ENCODE measurements around the gene RER1. TPM values are rescaled to one million over a fixed set of nuclear protein-coding genes. Genes with fewer than 3 reads are reported as not detected.

The RER1 gene, protein sequence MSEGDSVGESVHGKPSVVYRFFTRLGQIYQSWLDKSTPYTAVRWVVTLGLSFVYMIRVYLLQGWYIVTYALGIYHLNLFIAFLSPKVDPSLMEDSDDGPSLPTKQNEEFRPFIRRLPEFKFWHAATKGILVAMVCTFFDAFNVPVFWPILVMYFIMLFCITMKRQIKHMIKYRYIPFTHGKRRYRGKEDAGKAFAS
- 10 to 100 TPM; 56.4 to 76.8 (median 66.8) TPM for total RNA-seq

DNA sequence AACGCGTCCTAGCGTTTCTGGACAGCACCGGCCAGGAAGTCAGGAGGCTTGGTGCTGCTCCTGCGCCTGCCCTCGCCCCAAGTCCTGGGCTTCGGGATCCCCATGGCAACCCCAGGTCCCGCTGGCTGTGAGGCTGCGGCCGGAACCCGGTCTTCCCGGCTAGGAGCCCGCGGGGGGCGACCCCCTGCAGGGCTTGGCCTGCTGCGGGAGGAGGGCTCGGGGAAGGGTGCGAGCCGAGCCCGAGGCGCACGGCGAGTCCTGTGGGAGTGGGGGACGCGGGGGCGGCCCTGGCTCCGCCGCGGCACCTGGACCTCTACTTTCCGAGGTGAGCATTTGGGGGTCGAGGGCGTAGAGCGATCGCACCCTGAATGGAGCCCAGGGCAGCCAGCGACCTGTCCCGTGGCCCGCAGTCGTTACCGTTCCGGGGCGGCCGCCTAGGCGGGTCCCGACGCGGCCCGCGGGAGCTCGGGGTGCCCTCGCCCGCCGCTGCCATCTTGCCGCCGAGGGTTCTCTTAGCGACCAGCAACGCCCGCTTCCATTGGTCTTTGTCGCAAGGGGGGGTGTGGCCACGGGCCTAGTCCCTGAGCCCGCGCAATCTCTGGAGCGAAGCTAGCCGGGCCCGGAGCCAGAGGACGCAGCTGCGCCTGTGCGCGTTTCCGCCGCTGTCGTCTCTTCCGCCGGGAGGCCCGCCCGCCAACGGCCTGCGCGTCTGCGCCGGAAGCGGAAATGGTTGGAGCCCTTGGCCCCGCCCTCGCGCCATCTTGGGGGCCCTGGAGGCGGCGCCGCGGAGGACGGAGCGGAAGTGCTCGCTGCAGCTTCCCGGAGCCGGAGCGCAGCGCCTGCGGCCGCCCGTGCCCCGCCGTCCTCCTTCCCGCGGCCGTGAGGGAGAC, at the start of gene RER1, which contains the start of gene MORN1:
Gene RER1 (plus strand): TSS at position 801 of the 890 bp plus-strand sequence. CDS start 3,950 bp downstream, outside the sequence.
Gene MORN1 (minus strand): TSS at position 514 of the 890 bp plus-strand sequence. CDS start 21 bp downstream, at position 493.
- Histone ChIP-seq H3K9me3 (no peaks in the 10 kb centered on the region), H3K4me1 (peaks cover 0 to 49% (median 18%) of the 10 kb centered on the region in 4 donors), H3K27me3 (no peaks in the 10 kb centered on the region), H3K36me3 (peaks cover 0 to 50% (median 0%) of the 10 kb centered on the region in 3 donors), H3K4me3 (peak within 1 kb of the TSS; percentile 49 to 87 (median 82)), H3K27ac (peak within 1 kb of the TSS; percentile 72 to 89 (median 82))
- 0 to 1% methylated on average over 24 to 31 of the region's 103 CpGs for WGBS, 2 donors
- TF ChIP-seq EP300 (IDR thresholded peaks at IDR 0.05): peak; percentile 86 to 99
- TF ChIP-seq, protein P1, sequence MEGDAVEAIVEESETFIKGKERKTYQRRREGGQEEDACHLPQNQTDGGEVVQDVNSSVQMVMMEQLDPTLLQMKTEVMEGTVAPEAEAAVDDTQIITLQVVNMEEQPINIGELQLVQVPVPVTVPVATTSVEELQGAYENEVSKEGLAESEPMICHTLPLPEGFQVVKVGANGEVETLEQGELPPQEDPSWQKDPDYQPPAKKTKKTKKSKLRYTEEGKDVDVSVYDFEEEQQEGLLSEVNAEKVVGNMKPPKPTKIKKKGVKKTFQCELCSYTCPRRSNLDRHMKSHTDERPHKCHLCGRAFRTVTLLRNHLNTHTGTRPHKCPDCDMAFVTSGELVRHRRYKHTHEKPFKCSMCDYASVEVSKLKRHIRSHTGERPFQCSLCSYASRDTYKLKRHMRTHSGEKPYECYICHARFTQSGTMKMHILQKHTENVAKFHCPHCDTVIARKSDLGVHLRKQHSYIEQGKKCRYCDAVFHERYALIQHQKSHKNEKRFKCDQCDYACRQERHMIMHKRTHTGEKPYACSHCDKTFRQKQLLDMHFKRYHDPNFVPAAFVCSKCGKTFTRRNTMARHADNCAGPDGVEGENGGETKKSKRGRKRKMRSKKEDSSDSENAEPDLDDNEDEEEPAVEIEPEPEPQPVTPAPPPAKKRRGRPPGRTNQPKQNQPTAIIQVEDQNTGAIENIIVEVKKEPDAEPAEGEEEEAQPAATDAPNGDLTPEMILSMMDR (IDR thresholded peaks at IDR 0.05): peak in 2 of 5 experiments; percentile 13 to 52
- peak; percentile 47 to 82 for TF ChIP-seq POLR2A (IDR thresholded peaks at IDR 0.05)
- peak; percentile 97 for DNase-seq (ENCODE audit: low spot score in 2 of 2)

DNA sequence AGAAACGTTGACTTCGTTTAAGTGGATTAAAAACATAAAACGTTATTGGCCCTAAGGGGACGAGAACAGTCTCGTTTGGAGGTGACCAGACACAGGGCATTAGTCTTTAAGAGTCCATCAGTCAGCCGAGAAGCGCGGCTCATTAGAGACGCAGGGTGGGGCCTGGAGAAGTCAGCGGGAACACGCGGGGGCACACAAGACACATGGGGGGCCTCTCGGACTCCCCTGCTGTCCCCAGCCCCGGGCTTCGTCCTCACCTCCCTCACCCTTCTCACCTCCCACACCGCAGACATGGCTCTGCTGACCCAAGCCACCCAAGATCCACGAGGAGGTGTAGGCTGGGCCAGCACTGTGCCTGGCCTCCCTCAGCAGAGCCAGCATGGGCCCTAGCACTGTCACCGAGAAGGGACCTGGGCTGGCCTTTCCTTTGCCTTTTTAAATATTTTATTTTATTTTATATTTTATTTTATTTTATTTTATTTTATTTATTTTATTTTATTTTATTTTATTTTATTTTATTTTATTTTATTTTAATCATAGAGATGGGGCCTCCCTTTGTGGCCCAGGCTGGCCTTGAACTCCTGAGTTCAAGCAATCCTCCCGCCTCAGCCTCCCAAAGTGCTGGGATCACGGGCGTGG, 49.1 kb upstream of the RER1 start:
- no peaks in the 10 kb centered on the region for H3K27me3 ChIP-seq
- 77 to 78% methylated on average over 21 of the region's 21 CpGs for WGBS, 2 donors
- H3K4me1 ChIP-seq: no peaks in the 10 kb centered on the region
- H3K27ac ChIP-seq: no peak overlapping the region
- no peaks in the 10 kb centered on the region for H3K9me3 ChIP-seq
- no peak for DNase-seq (ENCODE audit: low spot score in 2 of 2)
- peaks cover 0 to 3% (median 0%) of the 10 kb centered on the region in 3 donors for H3K36me3 ChIP-seq
- H3K4me3 ChIP-seq: no peak overlapping the region
- TF ChIP-seq POLR2A (IDR thresholded peaks at IDR 0.05) (no peak), EP300 (IDR thresholded peaks at IDR 0.05) (no peak)
- TF ChIP-seq, protein P1 (IDR thresholded peaks at IDR 0.05): no peak

- Histone ChIP-seq H3K27ac (no peak overlapping the region), H3K36me3 (peaks cover 0 to 1% (median 0%) of the 10 kb centered on the region in 3 donors), H3K4me3 (no peak overlapping the region), H3K4me1 (no peaks in the 10 kb centered on the region), H3K27me3 (no peaks in the 10 kb centered on the region), H3K9me3 (no peaks in the 10 kb centered on the region)
- WGBS, 2 donors: 81 to 83% methylated on average over 18 to 35 of the region's 39 CpGs
- TF ChIP-seq EP300 (IDR thresholded peaks at IDR 0.05): no peak
- no peak for DNase-seq (ENCODE audit: low spot score in 2 of 2)
Observed at GRCh38 chr1:2343023-2343935, 48.4 kb upstream of the RER1 start.

GRCh38 chr1:2344121-2344681, 47.4 kb upstream of the RER1 start:
- no peak for DNase-seq (ENCODE audit: low spot score in 2 of 2)
- H3K9me3 ChIP-seq: no peaks in the 10 kb centered on the region
- H3K27ac ChIP-seq: no peak overlapping the region
- H3K36me3 ChIP-seq: no peaks in the 10 kb centered on the region
- WGBS, 2 donors: 88 to 91% methylated on average over 23 to 24 of the region's 24 CpGs
- H3K4me1 ChIP-seq: no peaks in the 10 kb centered on the region
- no peaks in the 10 kb centered on the region for H3K27me3 ChIP-seq
- no peak overlapping the region for H3K4me3 ChIP-seq
- TF ChIP-seq EP300 (IDR thresholded peaks at IDR 0.05): no peak

GRCh38 chr1:2344744-2345296, 46.8 kb upstream of the RER1 start:
- no peaks in the 10 kb centered on the region for H3K9me3 ChIP-seq
- no peak overlapping the region for H3K27ac ChIP-seq
- no peaks in the 10 kb centered on the region for H3K36me3 ChIP-seq
- WGBS, 2 donors: 91 to 94% methylated on average over 29 of the region's 29 CpGs
- H3K4me3 ChIP-seq: no peak overlapping the region
- no peaks in the 10 kb centered on the region for H3K4me1 ChIP-seq
- no peak for TF ChIP-seq POLR2A (IDR thresholded peaks at IDR 0.05)
- TF ChIP-seq EP300 (IDR thresholded peaks at IDR 0.05): no peak
- TF ChIP-seq, protein P1 (IDR thresholded peaks at IDR 0.05): no peak
- H3K27me3 ChIP-seq: no peaks in the 10 kb centered on the region
- DNase-seq (ENCODE audit: low spot score in 2 of 2): no peak
